Stimulated activated CD8-positive, alpha-beta memory T cell treated with anti-CD3 and anti-CD28 coated beads, Interleukin-2, amount 100 ng/mL, for 48 hours (primary cell): ENCODE results near the gene FBLL1.
A peak's percentile ranks its signal among the peaks of the same experiment; 100 is the strongest.
"Not testable (repeated sequence)": the region's sequence is repeated elsewhere in the genome, so short reads cannot be mapped to it uniquely, and the experiment has no call there.

Source experiments
- DNase-seq, 2 donors: peaks; one replicate each; pipeline ENCODE4 v3.0.0-alpha.2; 2020; ENCODE audit warnings: low read depth in 2 of 2

Gene FBLL1

GRCh38 chr5:168528521-168529373 is at the start of gene FBLL1:
FBLL1 (plus strand) TSS chr5:168529305; CDS start chr5:168529505, 200 bp downstream.
- peak in 1 of 2 donors; percentile 26 for DNase-seq

DNA sequence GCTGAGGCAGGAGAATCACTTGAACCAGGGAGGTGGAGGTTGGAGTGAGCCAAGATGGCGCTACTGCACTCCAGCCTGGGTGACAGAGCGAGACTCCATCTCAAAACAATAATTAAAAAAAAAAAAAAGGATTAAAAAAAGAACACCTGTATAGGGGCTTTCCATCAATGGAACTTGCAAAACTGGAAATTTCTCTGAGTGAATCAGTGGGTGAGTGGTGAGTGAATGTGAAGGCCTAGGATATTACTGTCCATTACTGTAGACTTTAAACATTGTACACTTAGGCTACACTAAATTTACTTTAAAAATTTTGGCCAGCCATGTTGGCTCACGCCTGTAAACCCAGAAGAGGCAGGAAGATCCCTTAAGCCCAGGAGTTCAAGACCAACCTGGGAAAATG is 48.5 kb upstream of the FBLL1 start:
- no peak for DNase-seq

DNA sequence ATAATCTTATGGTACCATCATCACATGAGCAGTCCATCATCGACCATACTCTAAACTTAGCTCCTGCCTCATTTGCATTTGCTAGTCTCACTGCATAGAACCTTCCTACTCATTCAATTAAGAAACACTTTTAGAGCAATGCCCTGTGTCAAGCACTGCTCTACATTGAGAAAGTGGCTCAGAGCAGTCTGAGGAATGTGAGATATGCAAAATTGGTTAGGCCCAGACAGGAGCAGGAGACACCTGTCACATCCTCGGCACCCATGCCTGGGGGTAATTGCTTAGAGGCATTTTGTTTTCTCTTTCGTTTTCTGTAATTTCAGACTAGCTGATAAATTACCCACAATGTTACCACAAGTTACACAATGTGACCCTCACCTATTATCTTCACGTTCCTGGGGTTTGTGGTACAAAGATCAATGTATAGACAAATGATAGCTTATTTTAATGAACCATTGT is 47.7 kb upstream of the FBLL1 start:
- no peak for DNase-seq

DNA sequence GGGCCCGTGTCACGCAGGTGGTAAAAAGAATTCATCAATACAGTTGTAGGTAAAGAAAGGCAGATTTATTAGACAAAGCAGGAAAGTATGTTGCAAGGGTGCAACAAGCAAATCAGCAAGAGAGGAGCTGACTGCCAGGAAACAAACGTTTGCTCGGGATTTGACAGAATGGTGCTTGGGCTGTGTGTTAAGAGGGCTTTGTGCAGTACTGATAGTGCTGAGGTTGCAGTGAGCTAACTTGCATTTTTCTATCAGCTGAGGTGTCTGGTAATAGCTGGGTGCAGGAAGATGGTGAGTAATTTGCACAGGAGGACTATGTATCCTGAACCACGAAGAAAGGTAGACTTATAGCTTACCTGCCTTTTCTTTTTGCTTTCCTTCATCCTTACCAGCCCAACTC is 46.7 kb upstream of the FBLL1 start:
- DNase-seq: no peak

DNA sequence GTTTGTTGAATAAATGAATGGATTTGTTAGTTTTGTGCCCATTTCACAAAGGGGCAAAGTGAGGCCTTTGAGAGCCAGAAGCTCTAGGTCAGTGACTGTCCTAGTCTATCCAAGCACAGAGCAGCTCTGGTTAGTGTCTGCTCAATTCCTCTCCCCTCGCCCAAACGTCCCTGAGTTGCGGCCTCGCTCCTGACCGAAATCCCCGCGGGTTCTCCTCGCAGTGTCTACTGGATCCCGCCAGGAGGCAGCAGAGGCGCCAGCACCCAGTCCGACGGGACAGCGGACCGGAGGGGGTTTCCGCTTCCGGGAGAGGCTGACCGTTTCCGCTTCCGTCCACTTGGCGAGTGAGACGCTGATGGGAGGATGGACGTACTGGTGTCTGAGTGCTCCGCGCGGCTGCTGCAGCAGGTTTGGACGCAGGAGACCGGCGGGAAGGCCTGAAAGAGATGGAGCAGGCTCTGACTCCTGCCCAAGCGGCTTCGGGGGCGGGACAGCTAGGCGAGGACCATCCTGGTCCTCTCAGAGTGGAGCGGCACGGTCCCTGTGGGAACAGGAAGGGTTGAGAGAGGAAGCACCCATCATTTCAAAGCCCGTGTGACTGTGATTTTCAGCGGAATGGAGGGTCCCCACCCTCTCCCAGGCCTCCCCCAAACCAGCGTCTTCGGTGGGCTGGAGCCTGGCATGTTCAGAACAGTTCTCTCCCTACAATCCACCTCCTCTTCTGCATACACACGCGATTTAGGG is 42.8 kb upstream of the FBLL1 start, which contains the start of gene RARS1:
Gene RARS1 (plus strand): TSS at position 336 of the 744 bp plus-strand sequence. CDS start 28 bp downstream, at position 364.
- peak; percentile 87 to 88 for DNase-seq

- no peak for DNase-seq
These were observed 40.0 kb upstream of the FBLL1 start for GRCh38 chr5:168489059-168489458.

GRCh38 chr5:168494057-168494555 is 35.0 kb upstream of the FBLL1 start:
- no peak for DNase-seq

- no peak for DNase-seq
These were observed 26.4 kb upstream of the FBLL1 start for GRCh38 chr5:168502563-168503237.

GRCh38 chr5:168513861-168514428 is 15.2 kb upstream of the FBLL1 start:
- DNase-seq: no peak

DNA sequence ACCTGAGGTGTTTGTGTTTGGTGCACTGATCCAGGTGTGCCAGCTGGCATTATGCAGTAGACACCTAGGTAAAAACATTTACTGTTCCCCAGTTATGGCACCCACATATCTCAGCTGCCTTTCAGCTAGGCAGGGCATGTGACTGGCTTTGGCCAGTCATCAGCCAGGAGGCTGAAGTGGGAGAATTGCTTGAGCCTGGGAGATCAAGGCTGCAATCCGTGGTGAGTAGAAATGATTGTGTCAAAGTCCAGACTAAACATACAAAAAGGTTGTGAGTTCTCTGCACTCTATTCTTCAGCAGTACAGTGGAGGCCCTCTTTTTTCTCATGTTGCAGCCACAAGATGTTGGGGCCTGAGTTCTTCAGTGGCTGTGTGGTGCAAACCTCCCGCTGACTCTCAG is 3.2 kb upstream of the FBLL1 start:
- DNase-seq: no peak

- DNase-seq: no peak
These were observed 1.3 kb upstream of the FBLL1 start for GRCh38 chr5:168527756-168528295.

DNA sequence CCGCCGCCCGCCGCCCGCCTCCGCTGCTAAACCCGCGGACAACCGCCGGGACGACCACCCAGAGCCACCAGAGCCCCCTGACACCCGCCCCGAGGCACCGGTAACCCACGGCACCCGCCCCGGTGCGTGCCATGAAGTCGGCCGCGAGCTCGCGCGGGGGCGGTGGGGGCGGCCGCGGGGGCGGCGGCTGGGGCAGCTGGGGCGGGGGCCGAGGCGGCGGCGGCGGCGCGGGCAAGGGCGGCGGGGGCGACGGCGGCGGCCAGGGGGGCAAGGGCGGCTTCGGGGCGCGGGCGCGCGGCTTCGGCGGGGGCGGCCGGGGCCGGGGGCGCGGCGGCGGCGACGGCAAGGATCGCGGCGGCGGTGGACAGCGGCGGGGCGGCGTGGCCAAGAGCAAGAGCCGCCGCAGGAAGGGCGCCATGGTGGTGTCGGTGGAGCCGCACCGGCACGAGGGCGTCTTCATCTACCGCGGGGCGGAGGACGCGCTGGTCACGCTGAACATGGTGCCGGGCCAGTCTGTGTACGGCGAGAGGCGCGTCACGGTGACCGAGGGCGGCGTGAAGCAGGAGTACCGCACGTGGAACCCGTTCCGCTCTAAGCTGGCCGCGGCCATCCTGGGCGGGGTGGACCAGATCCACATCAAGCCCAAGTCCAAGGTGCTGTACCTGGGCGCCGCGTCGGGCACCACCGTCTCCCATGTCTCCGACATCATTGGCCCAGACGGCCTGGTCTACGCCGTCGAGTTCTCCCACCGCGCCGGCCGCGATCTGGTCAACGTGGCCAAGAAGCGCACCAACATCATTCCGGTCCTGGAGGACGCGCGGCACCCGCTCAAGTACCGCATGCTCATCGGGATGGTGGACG is 499 bp downstream of the FBLL1 start:
- no peak for DNase-seq

- DNase-seq: no peak
These were observed 1.6 kb downstream of the FBLL1 start for GRCh38 chr5:168530621-168531150.

- no peak for DNase-seq
These were observed 2.1 kb downstream of the FBLL1 start for GRCh38 chr5:168531191-168531590.

DNA sequence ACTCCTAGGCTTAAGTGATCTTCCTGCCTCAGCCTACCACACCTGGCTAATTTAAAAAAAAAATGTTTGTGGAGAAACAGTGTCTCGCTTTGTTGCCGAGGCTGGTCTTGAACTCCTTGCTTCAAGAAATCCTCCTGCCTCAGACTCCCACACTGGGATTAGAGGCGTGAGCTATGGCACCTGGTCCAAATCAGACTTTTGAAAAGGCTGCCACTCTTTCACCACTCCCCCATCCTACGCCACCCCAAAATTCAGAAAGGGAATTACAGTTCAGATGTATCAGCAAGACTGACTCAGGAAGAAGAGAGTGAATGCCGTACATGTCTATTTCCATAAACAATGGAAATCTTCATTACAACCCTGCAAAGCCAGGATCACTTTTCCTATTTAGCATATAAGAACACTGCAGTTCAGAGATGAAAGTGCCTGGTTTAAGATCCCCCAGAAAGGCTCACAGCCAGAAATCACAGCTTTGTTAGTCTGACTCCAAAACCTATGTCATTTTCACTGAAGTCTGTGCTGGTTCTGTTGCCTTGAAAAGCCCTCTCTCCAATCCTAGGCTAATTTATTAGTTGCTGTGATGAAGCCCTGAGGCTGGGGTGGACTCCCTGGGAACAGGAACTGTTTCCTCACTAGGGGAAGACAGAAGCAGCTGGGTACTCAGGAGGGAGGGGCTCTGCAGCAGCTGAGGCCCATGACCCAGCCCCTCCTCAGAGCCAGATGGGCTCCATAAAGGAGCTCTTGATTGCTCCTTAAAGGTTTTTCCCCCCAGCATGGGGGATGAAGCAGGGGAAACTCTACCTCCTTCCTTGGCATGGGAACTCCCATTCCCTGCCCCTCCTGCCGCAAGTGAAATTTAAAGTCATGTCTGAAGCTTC is 3.1 kb downstream of the FBLL1 start:
- DNase-seq: no peak

GRCh38 chr5:168534351-168534750 is 5.2 kb downstream of the FBLL1 start:
- not testable (repeated sequence) for DNase-seq

DNA sequence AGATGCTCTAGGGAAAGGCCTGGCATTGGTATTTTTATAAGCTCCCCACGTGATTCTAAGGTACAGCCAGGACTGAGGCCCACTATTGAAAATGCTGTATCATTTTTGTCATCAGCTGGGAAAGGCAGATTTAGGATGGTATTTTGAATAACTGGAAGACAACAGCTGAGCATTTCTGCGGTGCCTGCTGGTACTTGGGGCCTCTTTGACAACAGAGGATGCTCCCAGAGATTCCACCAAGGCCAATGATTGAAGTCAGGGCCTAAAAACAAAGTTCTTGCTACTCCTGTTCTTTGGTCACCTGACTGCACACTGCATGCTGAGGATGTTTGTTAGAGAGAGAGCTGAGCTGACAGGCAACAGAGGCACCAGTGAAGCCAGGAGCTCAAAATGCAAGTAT is 8.1 kb downstream of the FBLL1 start:
- no peak for DNase-seq

DNA sequence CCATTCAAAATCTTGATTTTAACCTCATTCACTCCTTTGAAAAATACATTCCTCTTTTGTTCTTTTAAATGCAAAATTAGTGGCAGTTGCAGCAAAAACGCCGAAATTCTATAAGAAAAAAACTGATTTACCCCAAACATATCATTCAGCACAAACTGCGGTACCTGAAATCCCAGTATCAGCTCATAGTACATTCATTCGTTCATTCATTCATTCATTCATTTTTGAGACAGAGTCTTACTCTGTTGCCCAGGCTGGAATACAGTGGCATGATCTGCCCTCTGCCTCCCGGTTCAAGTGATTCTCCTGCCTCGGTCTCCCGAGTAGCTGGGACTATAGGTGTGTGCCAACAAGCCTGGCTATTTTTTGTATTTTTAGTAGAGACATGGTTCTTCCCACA is 20.4 kb downstream of the FBLL1 start:
- DNase-seq: no peak

- no peak for DNase-seq
These were observed 21.6 kb downstream of the FBLL1 start for GRCh38 chr5:168550656-168551055.
